ENCODE data around the gene CBX6. TPM values are rescaled to one million over a fixed set of nuclear protein-coding genes. Genes with fewer than 3 reads are reported as not detected.

Gene CBX6
- polyA plus RNA-seq, 1 donor: 25.6 TPM

DNA sequence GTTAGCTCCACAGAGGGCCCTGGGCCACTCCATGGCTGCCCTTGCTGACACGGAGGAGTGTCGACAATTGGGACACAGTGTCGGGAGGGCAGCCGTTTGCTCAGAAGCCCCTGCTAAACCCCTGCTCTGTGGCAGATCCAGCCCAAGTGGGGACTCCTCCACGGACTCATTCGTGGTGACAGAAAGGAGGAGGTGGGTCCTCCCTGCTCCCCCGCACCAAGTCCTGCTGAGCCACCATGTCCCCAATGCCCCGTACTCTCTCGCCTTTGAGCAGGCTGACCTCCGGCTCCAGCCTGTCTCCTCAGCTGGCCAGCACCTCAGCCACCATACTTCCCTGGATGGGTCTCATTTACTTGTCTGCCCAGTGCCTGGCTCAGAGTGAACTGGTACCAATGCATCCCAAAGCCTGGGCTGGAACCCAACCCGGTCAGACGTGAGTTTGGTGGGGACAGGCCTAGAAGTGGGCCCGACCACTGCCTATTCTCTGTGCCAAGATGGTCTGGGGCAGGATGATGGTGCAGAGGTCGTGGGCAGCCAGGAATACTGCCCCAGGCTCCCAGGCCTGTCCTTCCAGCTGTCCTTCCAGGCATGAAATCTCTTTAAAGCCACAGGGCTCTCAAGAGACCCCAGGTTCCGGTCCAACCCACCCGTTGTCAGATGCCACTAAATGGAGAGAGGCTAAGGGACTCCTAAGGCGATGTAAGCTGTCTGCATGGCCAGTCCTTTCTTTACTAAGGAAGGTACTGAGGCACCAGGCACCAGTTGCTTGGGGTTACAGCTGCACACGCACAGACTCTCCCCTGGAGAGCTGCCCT lies 4.3 kb downstream of the CBX6 start:
- no peaks in the 10 kb centered on the region for H3K27me3 ChIP-seq (ENCODE audit: control insufficient read depth, insufficient read depth, low read length)
- no CpG with 5 or more reads among the region's 18 CpGs for WGBS (ENCODE audit: insufficient coverage, low lambda C conversion rate)
- no peak overlapping the region for H3K27ac ChIP-seq (ENCODE audit: low read length)
- no peak for DNase-seq
- peaks cover 18% of the 10 kb centered on the region for H3K4me1 ChIP-seq (ENCODE audit: control insufficient read depth, insufficient read depth, low read length)
- peaks cover 3% of the 10 kb centered on the region for H3K9me3 ChIP-seq (ENCODE audit: control insufficient read depth, low read depth, low read length)
- no peak overlapping the region for H3K4me3 ChIP-seq (ENCODE audit: low read length)
- peaks cover 48% of the 10 kb centered on the region for H3K36me3 ChIP-seq (ENCODE audit: control insufficient read depth, insufficient read depth, low read length)

DNA sequence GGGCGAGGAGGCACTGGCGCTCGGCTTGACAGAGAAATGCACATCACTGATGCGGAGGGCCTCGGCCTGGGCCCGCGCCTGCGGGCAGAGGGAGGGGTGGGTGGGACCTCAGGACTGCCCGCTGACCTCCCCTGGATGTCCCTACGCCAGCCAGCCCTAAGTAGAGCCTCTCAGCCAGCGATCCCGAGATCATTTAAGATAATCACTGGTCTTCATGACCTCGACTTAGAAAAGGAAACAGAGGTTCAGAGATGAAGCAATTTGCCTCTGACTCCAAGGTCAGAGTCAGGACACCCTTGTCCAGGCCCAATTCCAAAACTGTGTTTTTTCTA lies 4.9 kb downstream of the CBX6 start:
- Histone ChIP-seq H3K27ac (ENCODE audit: low read length) (no peak overlapping the region), H3K36me3 (ENCODE audit: control insufficient read depth, insufficient read depth, low read length) (peaks cover 48% of the 10 kb centered on the region), H3K9me3 (ENCODE audit: control insufficient read depth, low read depth, low read length) (peaks cover 3% of the 10 kb centered on the region), H3K4me1 (ENCODE audit: control insufficient read depth, insufficient read depth, low read length) (peaks cover 18% of the 10 kb centered on the region), H3K4me3 (ENCODE audit: low read length) (no peak overlapping the region), H3K27me3 (ENCODE audit: control insufficient read depth, insufficient read depth, low read length) (no peaks in the 10 kb centered on the region)
- WGBS (ENCODE audit: insufficient coverage, low lambda C conversion rate): no CpG with 5 or more reads among the region's 13 CpGs
- no peak for DNase-seq

DNA sequence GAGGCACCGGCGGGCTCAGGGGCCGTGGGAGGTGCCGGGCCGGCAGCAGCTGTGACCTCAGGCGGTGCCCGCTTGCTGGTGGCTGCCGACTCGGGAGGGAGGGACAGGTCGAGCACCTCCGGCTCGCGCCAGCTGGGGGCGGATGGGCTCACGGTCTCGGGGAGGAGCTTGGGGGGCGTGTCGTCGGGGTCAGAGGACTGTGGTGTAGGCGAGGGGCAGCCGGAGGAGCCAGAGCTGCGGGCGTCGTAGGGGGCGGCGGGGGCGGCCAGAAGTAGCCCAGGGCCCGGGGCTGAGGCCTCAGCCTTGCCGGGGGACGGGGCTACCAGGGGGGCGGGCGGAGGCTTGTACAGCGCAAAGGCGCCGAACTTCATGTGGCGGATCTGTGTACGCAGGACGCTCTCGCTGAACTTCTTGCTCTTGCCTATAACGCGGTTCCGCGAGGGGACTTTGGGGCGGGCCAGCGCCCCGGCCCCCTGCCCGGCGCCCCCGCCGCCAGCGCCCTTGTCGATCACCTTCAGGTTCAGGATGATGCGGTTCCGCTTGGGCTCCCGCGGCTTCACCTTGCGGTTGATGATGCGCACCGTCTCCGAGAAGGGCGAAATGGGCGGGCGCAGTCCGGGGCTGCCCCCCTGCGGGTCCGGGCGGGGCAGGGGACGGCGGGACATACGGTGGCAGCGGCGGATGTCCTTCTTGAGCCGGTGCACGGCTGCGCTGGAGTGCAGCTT lies 5.5 kb downstream of the CBX6 start:
- Histone ChIP-seq H3K4me1 (ENCODE audit: control insufficient read depth, insufficient read depth, low read length) (peaks cover 18% of the 10 kb centered on the region), H3K4me3 (ENCODE audit: low read length) (no peak overlapping the region), H3K9me3 (ENCODE audit: control insufficient read depth, low read depth, low read length) (peaks cover 3% of the 10 kb centered on the region), H3K27me3 (ENCODE audit: control insufficient read depth, insufficient read depth, low read length) (no peaks in the 10 kb centered on the region), H3K36me3 (ENCODE audit: control insufficient read depth, insufficient read depth, low read length) (peaks cover 48% of the 10 kb centered on the region), H3K27ac (ENCODE audit: low read length) (no peak overlapping the region)
- no CpG with 5 or more reads among the region's 75 CpGs for WGBS (ENCODE audit: insufficient coverage, low lambda C conversion rate)
- DNase-seq: no peak

DNA sequence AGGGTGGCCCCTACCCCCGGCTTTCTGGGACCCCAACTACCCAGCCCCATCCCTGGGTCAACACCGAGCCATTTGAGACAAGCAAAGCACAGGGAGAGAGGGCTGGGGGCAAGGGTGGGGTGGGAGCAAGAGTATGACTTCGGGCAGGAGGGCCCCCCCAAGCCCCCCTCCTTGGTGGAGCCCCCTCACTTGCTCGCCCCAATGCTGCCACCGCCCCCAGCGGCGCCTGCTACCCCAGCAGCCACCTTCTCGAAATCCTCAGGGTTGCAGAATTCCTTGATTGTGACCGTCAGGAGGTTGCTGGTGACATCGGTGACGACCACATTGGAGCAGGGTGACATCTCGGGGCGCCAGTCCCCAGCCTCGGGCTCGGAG lies 6.0 kb downstream of the CBX6 start:
- Histone ChIP-seq H3K27ac (ENCODE audit: low read length) (no peak overlapping the region), H3K36me3 (ENCODE audit: control insufficient read depth, insufficient read depth, low read length) (peaks cover 48% of the 10 kb centered on the region), H3K4me3 (ENCODE audit: low read length) (no peak overlapping the region), H3K4me1 (ENCODE audit: control insufficient read depth, insufficient read depth, low read length) (peaks cover 14% of the 10 kb centered on the region), H3K9me3 (ENCODE audit: control insufficient read depth, low read depth, low read length) (no peaks in the 10 kb centered on the region), H3K27me3 (ENCODE audit: control insufficient read depth, insufficient read depth, low read length) (no peaks in the 10 kb centered on the region)
- no peak for DNase-seq
- no CpG with 5 or more reads among the region's 15 CpGs for WGBS (ENCODE audit: insufficient coverage, low lambda C conversion rate)

DNA sequence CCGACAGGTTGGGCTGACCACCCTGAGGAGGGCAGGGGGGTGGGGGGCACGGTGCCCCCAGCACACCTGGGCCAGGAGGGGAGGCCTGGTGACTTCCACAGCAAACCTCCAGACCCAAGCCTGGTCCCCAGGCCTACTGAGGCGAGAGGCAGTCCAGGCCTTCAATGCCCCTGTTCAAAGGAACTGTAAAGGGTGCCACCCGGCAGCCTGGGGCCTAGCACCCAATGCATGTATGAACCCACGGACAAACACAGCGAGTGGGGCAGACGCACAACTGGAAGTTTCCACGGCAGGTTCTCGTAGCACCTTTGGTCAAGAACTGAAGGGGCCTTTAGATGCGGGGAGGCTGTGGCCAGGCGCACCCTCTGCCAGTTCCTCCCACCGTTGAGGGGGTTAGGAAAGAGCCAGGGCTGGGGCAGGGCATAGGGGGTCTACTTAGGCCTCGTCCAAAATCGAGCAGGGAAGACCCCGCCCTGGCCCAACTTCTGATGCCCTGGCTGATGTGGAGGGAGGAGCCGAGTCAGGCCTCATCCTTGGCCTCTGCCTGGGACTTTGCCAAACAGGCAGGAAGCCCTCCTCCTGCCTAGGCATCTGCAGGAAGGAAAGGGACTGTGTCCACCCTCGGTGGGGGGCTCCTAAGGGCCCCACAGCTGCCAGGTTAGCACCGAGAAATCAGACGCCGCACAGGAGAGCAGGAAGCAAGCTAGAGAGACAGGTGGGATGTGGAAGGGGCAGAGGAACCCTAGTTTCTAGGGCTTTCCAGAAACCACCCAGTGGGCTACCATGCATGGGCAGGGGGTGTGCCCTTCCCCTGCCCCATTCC lies 6.6 kb downstream of the CBX6 start:
- Histone ChIP-seq H3K27ac (ENCODE audit: low read length) (no peak overlapping the region), H3K27me3 (ENCODE audit: control insufficient read depth, insufficient read depth, low read length) (no peaks in the 10 kb centered on the region), H3K36me3 (ENCODE audit: control insufficient read depth, insufficient read depth, low read length) (peaks cover 48% of the 10 kb centered on the region), H3K4me1 (ENCODE audit: control insufficient read depth, insufficient read depth, low read length) (peaks cover 12% of the 10 kb centered on the region), H3K4me3 (ENCODE audit: low read length) (no peak overlapping the region), H3K9me3 (ENCODE audit: control insufficient read depth, low read depth, low read length) (no peaks in the 10 kb centered on the region)
- DNase-seq: no peak
- 92% methylated on average over 5 of the region's 20 CpGs for WGBS (ENCODE audit: insufficient coverage, low lambda C conversion rate)

DNA sequence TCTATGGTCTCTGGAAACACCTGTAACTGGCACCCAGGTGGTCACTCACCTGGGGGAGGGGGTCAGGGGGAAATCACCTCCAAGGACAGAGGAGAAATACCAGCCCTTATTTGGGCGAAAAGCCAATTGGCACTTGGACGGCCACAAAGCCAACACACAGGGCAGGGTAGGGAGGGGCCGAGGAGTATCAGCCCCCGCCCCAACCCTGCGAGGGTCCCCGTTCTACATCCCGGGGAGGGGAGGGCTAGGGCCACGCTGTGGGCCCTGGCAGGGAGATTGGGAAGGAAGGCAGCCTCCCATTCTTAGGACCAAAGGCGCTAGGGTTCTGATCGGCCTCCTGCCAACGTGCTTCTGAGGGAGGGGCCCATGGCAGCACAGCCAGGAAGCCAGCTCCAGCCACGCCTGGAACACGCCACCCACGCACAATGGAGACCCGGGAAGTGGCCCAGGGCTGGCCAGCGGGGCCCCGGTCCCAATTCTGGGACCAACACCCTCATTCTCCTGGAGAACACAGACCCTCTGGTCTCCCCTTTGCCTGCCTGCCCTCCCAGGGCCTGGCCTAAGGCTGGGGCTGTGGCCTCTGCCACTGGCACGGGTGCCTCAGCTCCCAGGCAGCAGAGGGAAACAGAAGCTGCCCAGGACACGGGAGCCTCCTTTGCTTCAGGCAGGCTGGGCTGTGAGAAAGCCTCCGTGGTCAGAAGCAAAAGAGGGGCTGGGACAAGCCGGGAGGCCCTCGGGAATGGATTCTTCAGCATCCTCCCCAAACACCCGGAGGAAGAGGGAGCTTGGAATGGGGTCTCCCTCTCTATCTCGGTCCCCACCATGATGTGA lies 7.4 kb downstream of the CBX6 start:
- no CpG with 5 or more reads among the region's 24 CpGs for WGBS (ENCODE audit: insufficient coverage, low lambda C conversion rate)
- no peaks in the 10 kb centered on the region for H3K9me3 ChIP-seq (ENCODE audit: control insufficient read depth, low read depth, low read length)
- H3K4me1 ChIP-seq (ENCODE audit: control insufficient read depth, insufficient read depth, low read length): peaks cover 13% of the 10 kb centered on the region
- no peak for DNase-seq
- no peaks in the 10 kb centered on the region for H3K27me3 ChIP-seq (ENCODE audit: control insufficient read depth, insufficient read depth, low read length)
- peaks cover 43% of the 10 kb centered on the region for H3K36me3 ChIP-seq (ENCODE audit: control insufficient read depth, insufficient read depth, low read length)
- H3K27ac ChIP-seq (ENCODE audit: low read length): no peak overlapping the region
- H3K4me3 ChIP-seq (ENCODE audit: low read length): no peak overlapping the region

DNA sequence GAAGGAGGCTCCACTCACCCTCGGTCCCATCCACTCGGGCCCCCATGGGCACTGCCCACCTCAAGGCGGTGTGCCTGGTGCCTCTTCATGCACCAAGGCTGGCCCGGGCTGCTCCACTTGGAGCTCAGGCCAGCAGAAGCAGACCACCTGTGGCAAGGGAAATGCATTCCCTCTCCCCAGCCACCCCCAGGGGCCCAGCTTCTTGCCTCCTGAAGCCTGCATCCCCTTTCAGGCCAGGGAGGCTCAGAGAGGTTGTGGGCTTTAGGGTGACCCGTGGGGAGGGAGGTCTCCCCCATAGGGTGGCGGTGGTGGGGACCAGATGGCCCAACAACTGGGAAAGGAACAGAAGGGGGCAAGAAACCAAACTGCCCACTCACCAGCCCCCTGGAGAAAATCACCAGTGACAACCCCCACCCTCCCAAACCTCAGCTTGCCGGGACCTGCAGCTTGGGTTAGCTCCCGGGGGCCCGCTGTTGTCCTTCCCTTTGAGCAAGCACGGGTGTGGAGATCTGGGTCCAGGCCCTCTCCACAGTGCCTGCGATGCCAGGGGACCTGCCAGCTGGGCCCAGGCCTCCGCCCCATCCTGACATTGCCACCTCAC lies 8.4 kb downstream of the CBX6 start:
- Histone ChIP-seq H3K27ac (ENCODE audit: low read length) (no peak overlapping the region), H3K36me3 (ENCODE audit: control insufficient read depth, insufficient read depth, low read length) (peaks cover 35% of the 10 kb centered on the region), H3K4me1 (ENCODE audit: control insufficient read depth, insufficient read depth, low read length) (peaks cover 9% of the 10 kb centered on the region), H3K4me3 (ENCODE audit: low read length) (no peak overlapping the region), H3K27me3 (ENCODE audit: control insufficient read depth, insufficient read depth, low read length) (no peaks in the 10 kb centered on the region), H3K9me3 (ENCODE audit: control insufficient read depth, low read depth, low read length) (no peaks in the 10 kb centered on the region)
- DNase-seq: no peak
- WGBS (ENCODE audit: insufficient coverage, low lambda C conversion rate): 100% methylated on average over 2 of the region's 12 CpGs

DNA sequence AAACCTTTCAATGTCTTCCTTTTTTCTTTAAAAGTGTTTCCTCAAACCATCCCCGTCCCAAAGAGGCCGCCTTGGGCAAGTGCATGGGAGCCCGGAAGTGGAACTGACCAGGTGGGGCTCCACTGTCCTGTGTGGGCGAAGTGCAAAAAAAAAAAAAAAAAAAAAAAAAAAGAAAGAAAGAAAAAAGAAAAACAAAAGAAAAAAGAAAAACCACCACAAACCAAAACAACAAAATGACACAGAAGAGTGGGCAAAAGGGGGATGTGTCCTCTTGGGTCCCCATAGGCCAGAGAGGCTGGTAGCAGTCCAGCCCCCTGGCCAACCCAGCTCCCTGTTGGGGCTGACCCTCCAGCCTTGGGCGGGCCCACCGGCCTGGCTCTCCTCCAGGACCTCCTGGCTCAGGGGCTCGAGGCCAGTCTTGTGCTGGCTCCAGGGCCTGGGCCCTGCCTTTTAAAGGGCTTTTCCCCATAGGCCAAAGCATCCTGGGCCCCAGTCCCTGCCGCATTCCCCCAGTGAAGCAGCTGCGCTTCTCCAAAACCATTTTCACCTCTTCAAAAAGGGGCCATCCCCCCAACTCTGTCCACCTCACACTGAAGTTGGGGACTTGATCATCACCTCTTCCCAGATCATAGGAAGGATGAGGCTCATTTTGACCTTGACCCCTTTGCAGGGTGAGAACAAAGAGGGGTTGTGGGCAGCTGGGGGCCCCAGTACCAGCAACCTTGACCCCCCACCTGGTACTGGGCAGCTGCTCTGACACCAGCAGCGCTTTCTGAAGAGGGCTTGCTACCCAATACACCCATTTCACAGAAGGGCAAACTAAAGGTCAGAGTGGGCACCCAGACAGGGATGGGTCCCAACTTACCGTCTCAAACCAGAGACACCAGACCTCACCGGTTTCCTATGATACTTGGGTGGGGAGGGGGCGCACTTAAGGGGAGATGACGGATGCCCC lies 9.4 kb downstream of the CBX6 start:
- Histone ChIP-seq H3K9me3 (ENCODE audit: control insufficient read depth, low read depth, low read length) (no peaks in the 10 kb centered on the region), H3K36me3 (ENCODE audit: control insufficient read depth, insufficient read depth, low read length) (peaks cover 26% of the 10 kb centered on the region), H3K4me3 (ENCODE audit: low read length) (no peak overlapping the region), H3K4me1 (ENCODE audit: control insufficient read depth, insufficient read depth, low read length) (peaks cover 14% of the 10 kb centered on the region), H3K27ac (ENCODE audit: low read length) (no peak overlapping the region), H3K27me3 (ENCODE audit: control insufficient read depth, insufficient read depth, low read length) (no peaks in the 10 kb centered on the region)
- DNase-seq: no peak
- WGBS (ENCODE audit: insufficient coverage, low lambda C conversion rate): no CpG with 5 or more reads among the region's 14 CpGs

DNA sequence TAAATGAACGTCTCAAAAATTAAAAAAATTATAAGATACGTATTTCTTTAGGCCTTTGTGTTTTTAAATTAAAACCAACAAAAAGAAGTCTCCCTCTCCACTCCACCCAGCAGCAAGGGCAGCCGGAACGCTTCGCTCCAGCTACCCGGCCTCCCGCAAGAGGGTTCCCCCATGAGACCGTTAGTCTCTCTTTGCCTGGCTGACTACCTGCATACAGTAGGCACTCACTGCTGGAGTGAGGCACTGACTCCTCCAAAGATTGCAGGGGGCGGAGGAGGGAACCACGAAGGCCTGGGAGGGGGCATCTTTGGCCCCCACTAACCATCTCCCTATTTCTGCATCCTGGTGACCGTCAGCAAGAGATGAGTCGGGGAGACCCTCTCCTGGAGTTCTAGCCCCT lies 10.1 kb downstream of the CBX6 start:
- DNase-seq: no peak
- no peak overlapping the region for H3K4me3 ChIP-seq (ENCODE audit: low read length)
- H3K36me3 ChIP-seq (ENCODE audit: control insufficient read depth, insufficient read depth, low read length): peaks cover 21% of the 10 kb centered on the region
- 71% methylated on average over 1 of the region's 12 CpGs for WGBS (ENCODE audit: insufficient coverage, low lambda C conversion rate)
- H3K4me1 ChIP-seq (ENCODE audit: control insufficient read depth, insufficient read depth, low read length): peaks cover 17% of the 10 kb centered on the region
- H3K27ac ChIP-seq (ENCODE audit: low read length): no peak overlapping the region
- no peaks in the 10 kb centered on the region for H3K27me3 ChIP-seq (ENCODE audit: control insufficient read depth, insufficient read depth, low read length)
- no peaks in the 10 kb centered on the region for H3K9me3 ChIP-seq (ENCODE audit: control insufficient read depth, low read depth, low read length)

Measured in large intestine (tissue), 3 donors.